ENCODE data around the gene LRP6. TPM values are rescaled to one million over a fixed set of nuclear protein-coding genes. Genes with fewer than 3 reads are reported as not detected.

The LRP6 gene
- total RNA-seq, 1 experiment from 2014 or later: 28.1 TPM

GRCh38 chr12:12301122-12301521 lies 34.3 kb upstream of the LRP6 start (continued):
- no peak for TF ChIP-seq REST (IDR thresholded peaks at IDR 0.05; ENCODE audit: low read depth)

GRCh38 chr12:12297201-12297830 lies 30.5 kb upstream of the LRP6 start:
- Histone ChIP-seq H3K79me2 (ENCODE audit: insufficient read depth, low read length) (no peaks in the 10 kb centered on the region), H3K4me1 (ENCODE audit: control insufficient read depth in 1 of 2, insufficient read depth in 2 of 2, low read length in 2 of 2) (no peaks in the 10 kb centered on the region), H3K27me3 (ENCODE audit: insufficient read depth, low read length) (no peaks in the 10 kb centered on the region), H3K9ac (ENCODE audit: low read length) (no peak overlapping the region), H3K4me2 (ENCODE audit: low read length) (no peak overlapping the region), H2AFZ (ENCODE audit: low read depth, low read length, poor library complexity, severe bottlenecking) (no peak overlapping the region), H4K20me1 (ENCODE audit: insufficient read depth) (no peaks in the 10 kb centered on the region), H3K9me2 (ENCODE audit: insufficient read depth) (no peaks in the 10 kb centered on the region), H3K4me3 (replicated peaks in 1 of 2; ENCODE audit: low read depth in 1 of 2, low read length in 2 of 2) (no peak overlapping the region), H3K36me3 (ENCODE audit: control insufficient read depth in 1 of 2, insufficient read depth in 2 of 2, low read length in 2 of 2) (no peaks in the 10 kb centered on the region), H3K27ac (ENCODE audit: low read depth, low read length) (no peak overlapping the region), H3K9me3 (ENCODE audit: control insufficient read depth in 1 of 2, insufficient read depth in 1 of 2, low read depth in 1 of 2, low read length in 2 of 2) (no peaks in the 10 kb centered on the region)
- ATAC-seq (no peak), DNase-seq (ENCODE audit: low read depth, low spot score) (no peak)
- no TSS peak for BruUV-seq (replicated peaks)
- RAD21 ChIA-PET (ENCODE audit: low non-redundant PET in 1 of 2, low total read pairs in 2 of 2, uncharacterized antibody in 2 of 2, unreplicated experiment in 2 of 2): no interaction called here
- intact Hi-C loops (cut with micrococcal nuclease): no loop called here
- no peak for TF ChIP-seq RAD21 (IDR thresholded peaks at IDR 0.05; ENCODE audit: low read depth)
- no peak for TF ChIP-seq TCF7L2 (IDR thresholded peaks at IDR 0.05; ENCODE audit: borderline replicate concordance, extremely low read depth, insufficient read depth, insufficient read length)
- TF ChIP-seq SRF (IDR thresholded peaks at IDR 0.05; ENCODE audit: low read depth): no peak
- no peak for TF ChIP-seq REST (IDR thresholded peaks at IDR 0.05; ENCODE audit: low read depth)
- no peak for TF ChIP-seq POLR2A (IDR thresholded peaks at IDR 0.05; ENCODE audit: borderline replicate concordance, extremely low read depth, insufficient read depth, insufficient read length)
- no peak for TF ChIP-seq POLR2AphosphoS5 (IDR thresholded peaks at IDR 0.05; ENCODE audit: low read depth, low read length)
- TF ChIP-seq CEBPB (IDR thresholded peaks at IDR 0.05; ENCODE audit: low read depth): no peak
- no peak for TF ChIP-seq EGR1 (IDR thresholded peaks at IDR 0.05; ENCODE audit: low read depth)
- TF ChIP-seq ZNF274 (IDR thresholded peaks at IDR 0.05; ENCODE audit: low read depth, low read length): no peak
- no peak for TF ChIP-seq JUND (IDR thresholded peaks at IDR 0.05)
- no peak for TF ChIP-seq ZFX (IDR thresholded peaks at IDR 0.05)
- no peak for TF ChIP-seq MAX (IDR thresholded peaks at IDR 0.05)
- CTCF ChIA-PET: no interaction called here
- POLR2A ChIA-PET: no interaction called here

Measured in HCT116 (cell line).